Neuronal stem cell (in vitro differentiated cells): Measurements from ENCODE around the gene ASPG.
A peak's percentile ranks its signal among the peaks of the same experiment; 100 is the strongest.

Experiments
- DNase-seq: peaks from one replicate; pipeline ENCODE4 v3.0.0-alpha.2; 2013; ENCODE audit warnings: low spot score
- H2AFZ ChIP-seq: one replicate; pipeline ENCODE4 v1.6.1; 2013; ENCODE audit warnings: mild to moderate bottlenecking, low read length, inconsistent platforms
- H2AK5ac ChIP-seq: 2 replicates; pipeline ENCODE4 v1.6.1; 2013; ENCODE audit warnings: low read depth, mild to moderate bottlenecking, inconsistent platforms, low read length, moderate library complexity, mixed read lengths
- H2BK120ac ChIP-seq: 2 replicates; pipeline ENCODE4 v1.6.1; 2013; ENCODE audit warnings: low read depth, mild to moderate bottlenecking, inconsistent platforms, low read length, moderate library complexity, mixed read lengths
- H2BK12ac ChIP-seq: one replicate; pipeline ENCODE4 v1.6.1; 2013; ENCODE audit warnings: low read length, inconsistent platforms
- H2BK15ac ChIP-seq: 2 replicates; pipeline ENCODE4 v1.6.1; 2013; ENCODE audit warnings: mild to moderate bottlenecking, low read length, inconsistent platforms, mixed read lengths
- H2BK5ac ChIP-seq: one replicate; pipeline ENCODE4 v1.6.1; 2013; ENCODE audit warnings: inconsistent platforms, mild to moderate bottlenecking, low read length, moderate library complexity
- H3K14ac ChIP-seq: one replicate; pipeline ENCODE4 v1.6.1; 2013; ENCODE audit warnings: low read length, inconsistent platforms
- H3K18ac ChIP-seq: 2 replicates; pipeline ENCODE4 v1.6.1; 2013; ENCODE audit warnings: low read length, inconsistent platforms
- H3K23ac ChIP-seq: 2 replicates; pipeline ENCODE4 v1.6.1; 2013; ENCODE audit warnings: low read depth, mild to moderate bottlenecking, mixed read lengths, low read length, inconsistent platforms; ENCODE audit not compliant: poor library complexity
- H3K27ac ChIP-seq: replicated peaks from 3 replicates; pipeline ENCODE4 v1.5.1; 2013; ENCODE audit warnings: low read length, inconsistent platforms
- H3K27me3 ChIP-seq, 3 experiments: 2 replicates each; pipeline ENCODE4 v1.6.1; 2013; ENCODE audit warnings: low read length in 3 of 3, mild to moderate bottlenecking in 2 of 3, inconsistent platforms in 1 of 3, low read depth in 1 of 3, mixed read lengths in 1 of 3, moderate library complexity in 1 of 3; ENCODE audit not compliant: control insufficient read depth in 3 of 3, insufficient read depth in 3 of 3
- H3K36me3 ChIP-seq, 2 donors: replicated peaks in 1 of 2; 2 replicates each; pipeline ENCODE4 v1.6.1; 2013; ENCODE audit warnings: low read length in 2 of 2; ENCODE audit not compliant: control insufficient read depth in 2 of 2, insufficient read depth in 2 of 2
- H3K4ac ChIP-seq: 2 replicates; pipeline ENCODE4 v1.6.1; 2013; ENCODE audit warnings: inconsistent platforms, mild to moderate bottlenecking, low read length, moderate library complexity
- H3K4me1 ChIP-seq, 2 donors: 1 replicate in 1 of 2; 2 replicates in 1 of 2; pipeline ENCODE4 v1.6.1; 2013; ENCODE audit warnings: low read length in 2 of 2, low read depth in 1 of 2; ENCODE audit not compliant: control insufficient read depth in 2 of 2, insufficient read depth in 1 of 2
- H3K4me2 ChIP-seq: one replicate; pipeline ENCODE4 v1.6.1; 2013; ENCODE audit warnings: mild to moderate bottlenecking, low read length, inconsistent platforms; ENCODE audit not compliant: insufficient read depth, poor library complexity, severe bottlenecking
- H3K4me3 ChIP-seq, 2 donors: 2 replicates each; pipeline ENCODE4 v1.5.1; 2013; ENCODE audit warnings: low read length in 2 of 2, mild to moderate bottlenecking in 2 of 2, inconsistent platforms in 1 of 2, moderate library complexity in 1 of 2
- H3K79me1 ChIP-seq: one replicate; pipeline ENCODE4 v1.6.1; 2013; ENCODE audit warnings: low read depth, mild to moderate bottlenecking, inconsistent platforms, low read length, moderate library complexity
- H3K9ac ChIP-seq: one replicate; pipeline ENCODE4 v1.6.1; 2013; ENCODE audit warnings: mild to moderate bottlenecking, low read depth, low read length, inconsistent platforms; ENCODE audit not compliant: poor library complexity
- H3K9me3 ChIP-seq, 2 donors: replicated peaks in 1 of 2; 2 replicates each; pipeline versions ENCODE3 to v1.6.1; 2013; ENCODE audit warnings: low read length in 2 of 2, mild to moderate bottlenecking in 2 of 2, inconsistent platforms in 1 of 2, low read depth in 1 of 2, mixed read lengths in 1 of 2, moderate library complexity in 1 of 2; ENCODE audit not compliant: control insufficient read depth in 2 of 2, insufficient read depth in 1 of 2
- H4K8ac ChIP-seq: one replicate; pipeline ENCODE4 v1.6.1; 2013; ENCODE audit warnings: low read depth, mild to moderate bottlenecking, inconsistent platforms, low read length, moderate library complexity
- H4K91ac ChIP-seq: one replicate; pipeline ENCODE4 v1.6.1; 2013; ENCODE audit warnings: low read length, low read depth, mild to moderate bottlenecking, inconsistent platforms; ENCODE audit not compliant: poor library complexity
- WGBS, 2 donors: extraction: QIAGEN DNeasy Blood & Tissue Kit; methylation state at CpG; one replicate each; pipeline ENCODE4 v1.1.7; 2013; ENCODE audit warnings: missing lambda C conversion rate in 2 of 2, mixed read lengths in 1 of 2; ENCODE audit not compliant: insufficient read length in 2 of 2, insufficient replicate concordance in 1 of 2; ENCODE audit errors: extremely low coverage in 2 of 2; 5-methylcytosine and 5-hydroxymethylcytosine counted together

ASPG gene

GRCh38 chr14:104132981-104133380 is 47.5 kb downstream of the ASPG start:
- peaks cover 16 to 52% (median 22%) of the 10 kb centered on the region in 3 experiments for H3K27me3 ChIP-seq
- no peak overlapping the region for H3K4me2 ChIP-seq
- no peak overlapping the region for H3K27ac ChIP-seq
- no peak overlapping the region for H3K23ac ChIP-seq
- DNase-seq: no peak
- peaks cover 2% of the 10 kb centered on the region for H3K79me1 ChIP-seq
- peaks cover 3 to 4% of the 10 kb centered on the region in 2 donors for H3K9me3 ChIP-seq
- H2AFZ ChIP-seq: no peak overlapping the region
- no peak overlapping the region for H4K91ac ChIP-seq
- H3K4ac ChIP-seq: no peak overlapping the region
- H3K36me3 ChIP-seq: no peaks in the 10 kb centered on the region
- H2BK5ac ChIP-seq: no peak overlapping the region
- no peak overlapping the region for H3K9ac ChIP-seq
- no peak overlapping the region for H3K18ac ChIP-seq
- no peak overlapping the region for H2BK120ac ChIP-seq
- no peak overlapping the region for H2AK5ac ChIP-seq
- no CpG with 5 or more reads among the region's 7 CpGs for WGBS, 2 donors
- no peak overlapping the region for H3K14ac ChIP-seq
- peaks cover 11 to 17% of the 10 kb centered on the region in 2 donors for H3K4me1 ChIP-seq
- H2BK15ac ChIP-seq: no peak overlapping the region
- no peak overlapping the region for H3K4me3 ChIP-seq
- no peak overlapping the region for H4K8ac ChIP-seq
- no peak overlapping the region for H2BK12ac ChIP-seq

- peak overlapping the region; percentile 9 for H3K23ac ChIP-seq
- no peak overlapping the region for H3K4me3 ChIP-seq
- peaks cover 11 to 17% of the 10 kb centered on the region in 2 donors for H3K4me1 ChIP-seq
- H2AFZ ChIP-seq: no peak overlapping the region
- no peak overlapping the region for H2BK15ac ChIP-seq
- no peak overlapping the region for H3K27ac ChIP-seq
- no peak for DNase-seq
- WGBS, 2 donors: no CpG with 5 or more reads among the region's 9 CpGs
- H3K36me3 ChIP-seq: no peaks in the 10 kb centered on the region
- H3K27me3 ChIP-seq: peaks cover 16 to 52% (median 22%) of the 10 kb centered on the region in 3 experiments
- H3K14ac ChIP-seq: no peak overlapping the region
- H3K4me2 ChIP-seq: no peak overlapping the region
- no peak overlapping the region for H4K8ac ChIP-seq
- no peak overlapping the region for H3K9ac ChIP-seq
- H2BK12ac ChIP-seq: no peak overlapping the region
- no peak overlapping the region for H2BK120ac ChIP-seq
- H3K79me1 ChIP-seq: peaks cover 2% of the 10 kb centered on the region
- no peak overlapping the region for H2BK5ac ChIP-seq
- peaks cover 3 to 4% of the 10 kb centered on the region in 2 donors for H3K9me3 ChIP-seq
- no peak overlapping the region for H3K4ac ChIP-seq
- no peak overlapping the region for H2AK5ac ChIP-seq
- no peak overlapping the region for H4K91ac ChIP-seq
- no peak overlapping the region for H3K18ac ChIP-seq
These were observed 48.0 kb downstream of the ASPG start for GRCh38 chr14:104133496-104133895.

GRCh38 chr14:104134061-104134965 is 48.8 kb downstream of the ASPG start:
- no peak overlapping the region for H3K4me2 ChIP-seq
- H2BK120ac ChIP-seq: no peak overlapping the region
- H3K18ac ChIP-seq: peak overlapping the region; percentile 67
- peak overlapping the region; percentile 63 for H2AK5ac ChIP-seq
- no peak overlapping the region for H3K14ac ChIP-seq
- peaks cover 14 to 19% of the 10 kb centered on the region in 2 donors for H3K4me1 ChIP-seq
- H4K8ac ChIP-seq: no peak overlapping the region
- no peak overlapping the region for H2BK15ac ChIP-seq
- no CpG with 5 or more reads among the region's 31 CpGs for WGBS, 2 donors
- H2BK5ac ChIP-seq: no peak overlapping the region
- no peaks in the 10 kb centered on the region for H3K36me3 ChIP-seq
- peaks cover 7% of the 10 kb centered on the region for H3K79me1 ChIP-seq
- peak overlapping the region; percentile 12 for H2AFZ ChIP-seq
- peak overlapping the region; percentile 59 for H3K23ac ChIP-seq
- H3K9ac ChIP-seq: no peak overlapping the region
- H3K27ac ChIP-seq: no peak overlapping the region
- H4K91ac ChIP-seq: no peak overlapping the region
- H2BK12ac ChIP-seq: no peak overlapping the region
- no peak for DNase-seq
- no peak overlapping the region for H3K4ac ChIP-seq
- no peak overlapping the region for H3K4me3 ChIP-seq
- H3K27me3 ChIP-seq: peaks cover 16 to 52% (median 22%) of the 10 kb centered on the region in 3 experiments
- peaks cover 2 to 3% of the 10 kb centered on the region in 2 donors for H3K9me3 ChIP-seq
